CD14-positive monocyte (primary cell): ENCODE results near the gene SPDL1. TPM values are rescaled to one million over a fixed set of nuclear protein-coding genes. Genes with fewer than 3 reads are reported as not detected.

ENCODE experiments used
- DNase-seq, 3 donors: peaks; one replicate each; pipeline ENCODE4 v3.0.0-alpha.2; 2011 to 2022
- H2AFZ ChIP-seq: 2 replicates; pipeline ENCODE4 v1.6.0; 2012; ENCODE audit warnings: mild to moderate bottlenecking, low read depth, low read length, inconsistent platforms; ENCODE audit not compliant: insufficient read depth, poor library complexity, severe bottlenecking
- H3K27ac ChIP-seq, 2 donors: 1 replicate in 1 of 2; 2 replicates in 1 of 2; pipeline ENCODE4 v1.5.1; 2012 to 2013; ENCODE audit warnings: low read length in 2 of 2, control low read depth in 1 of 2, inconsistent platforms in 1 of 2, low read depth in 1 of 2, mild to moderate bottlenecking in 1 of 2
- H3K27me3 ChIP-seq, 2 donors: one replicate each; pipeline versions ENCODE4 v1.6.0 to v1.6.1; 2011 to 2013; ENCODE audit warnings: low read length in 2 of 2; ENCODE audit not compliant: control insufficient read depth in 2 of 2, insufficient read depth in 2 of 2
- H3K36me3 ChIP-seq, 2 donors: replicated peaks in 1 of 2; 1 replicate in 1 of 2; 2 replicates in 1 of 2; pipeline versions ENCODE4 v1.5.1 to v1.6.1; 2012 to 2013; ENCODE audit warnings: low read length in 2 of 2, control low read depth in 1 of 2, inconsistent platforms in 1 of 2, mild to moderate bottlenecking in 1 of 2; ENCODE audit not compliant: insufficient read depth in 2 of 2, control insufficient read depth in 1 of 2
- H3K4me1 ChIP-seq, 2 donors: 1 replicate in 1 of 2; 2 replicates in 1 of 2; pipeline versions ENCODE4 v1.5.1 to v1.6.1; 2012 to 2013; ENCODE audit warnings: low read length in 2 of 2, control low read depth in 1 of 2, inconsistent platforms in 1 of 2, mild to moderate bottlenecking in 1 of 2, moderate library complexity in 1 of 2; ENCODE audit not compliant: insufficient read depth in 2 of 2, control insufficient read depth in 1 of 2
- H3K4me2 ChIP-seq: replicated peaks from 2 replicates; pipeline ENCODE3; 2012; ENCODE audit warnings: low read length, moderate library complexity, mild to moderate bottlenecking; ENCODE audit not compliant: poor library complexity, severe bottlenecking; ENCODE audit errors: extremely low read depth
- H3K4me3 ChIP-seq, 3 experiments: fragments of 200-600 bp in 1 of 3; sonication (generic) in 1 of 3; replicated peaks in 1 of 3; 1 replicate in 2 of 3; 2 replicates in 1 of 3; pipeline ENCODE4 v1.5.1; 2011 to 2013; ENCODE audit warnings: low read length in 3 of 3, mild to moderate bottlenecking in 3 of 3, control low read depth in 2 of 3, low read depth in 2 of 3, inconsistent platforms in 1 of 3, moderate library complexity in 1 of 3
- H3K79me2 ChIP-seq: 2 replicates; pipeline ENCODE4 v1.6.0; 2012; ENCODE audit warnings: mild to moderate bottlenecking, control low read depth, inconsistent platforms, low read length, moderate library complexity; ENCODE audit not compliant: insufficient read depth
- H3K9ac ChIP-seq: 2 replicates; pipeline ENCODE4 v1.6.0; 2017; ENCODE audit warnings: low read length, mild to moderate bottlenecking; ENCODE audit not compliant: insufficient read depth, poor library complexity, severe bottlenecking
- H3K9me3 ChIP-seq, 2 donors: replicated peaks in 1 of 2; 1 replicate in 1 of 2; 2 replicates in 1 of 2; pipeline versions ENCODE4 v1.5.1 to v1.6.1; 2012 to 2013; ENCODE audit warnings: low read length in 2 of 2, control low read depth in 1 of 2; ENCODE audit not compliant: control insufficient read depth in 1 of 2, insufficient read depth in 1 of 2
- H4K20me1 ChIP-seq: 2 replicates; pipeline ENCODE4 v1.6.0; 2012; ENCODE audit warnings: mild to moderate bottlenecking, low read length, control low read depth, moderate library complexity; ENCODE audit not compliant: insufficient read depth
- H3K27ac Mint-ChIP-seq, 7 donors: one replicate each; pipeline ENCODE4 v1.8.0; 2020; ENCODE audit warnings: mild to moderate bottlenecking in 7 of 7, mixed read lengths in 7 of 7, moderate library complexity in 6 of 7, inconsistent platforms in 2 of 7
- H3K27me3 Mint-ChIP-seq, 3 donors: one replicate each; pipeline ENCODE4 v1.8.0; 2021 to 2022; ENCODE audit warnings: low read depth in 3 of 3, mild to moderate bottlenecking in 3 of 3, mixed read lengths in 3 of 3, moderate library complexity in 3 of 3, inconsistent platforms in 1 of 3
- H3K36me3 Mint-ChIP-seq, 2 donors: one replicate each; pipeline ENCODE4 v1.8.0; 2020; ENCODE audit warnings: mixed read lengths in 2 of 2, inconsistent platforms in 1 of 2, mild to moderate bottlenecking in 1 of 2
- H3K4me1 Mint-ChIP-seq: one replicate; pipeline ENCODE4 v1.8.0; 2020; ENCODE audit warnings: mild to moderate bottlenecking, mixed read lengths
- H3K4me3 Mint-ChIP-seq, 2 donors: one replicate each; pipeline ENCODE4 v1.8.0; 2020; ENCODE audit warnings: mild to moderate bottlenecking in 2 of 2, mixed read lengths in 2 of 2, moderate library complexity in 1 of 2
- H3K9me3 Mint-ChIP-seq, 7 donors: one replicate each; pipeline ENCODE4 v1.8.0; 2020 to 2022; ENCODE audit warnings: mixed read lengths in 7 of 7, mild to moderate bottlenecking in 6 of 7, moderate library complexity in 6 of 7, inconsistent platforms in 2 of 7
- CTCF ChIP-seq: fragments of 200-600 bp; IDR thresholded peaks from one replicate; pipeline ENCODE4 v1.8.0; 2022; ENCODE audit warnings: antibody characterized with exemption, mild to moderate bottlenecking
- WGBS: methylation state at CpG from one replicate; pipeline ENCODE4 v1.1.5; 2013; ENCODE audit warnings: missing lambda C conversion rate; ENCODE audit not compliant: insufficient coverage; 5-methylcytosine and 5-hydroxymethylcytosine counted together
- intact Hi-C, 2 donors: fragments of 100-400 bp; cut with micrococcal nuclease; formaldehyde crosslinking; loops; one replicate each; pipeline versions ENCODE4 v1.15.0 to v1.15.1; 2023
- polyA plus RNA-seq, 3 donors: library from polyadenylated mRNA; depleted of rRNA in 1 of 3; unstranded in 2 of 3; stranded (reverse) in 1 of 3; fragments of 300-500 nt in 2 of 3; fragments of >200 nt in 1 of 3; fragmentation: Illumina TruSeq in 2 of 3; gene quantifications; 1 replicate in 2 of 3; 2 replicates in 1 of 3; pipeline ENCODE4 v1.2.3, GENCODE V29; 2012 to 2021

The SPDL1 gene
- polyA plus RNA-seq, 3 donors: 1.4 to 1.6 (median 1.6) TPM

- H3K4me2 ChIP-seq: no peak overlapping the region
- intact Hi-C loops: no loop called here
- no peak for TF ChIP-seq CTCF
- Mint-ChIP-seq H3K9me3 (peaks cover 0 to 16% (median 8%) of the 10 kb centered on the region in 7 donors), H3K4me1 (no peaks in the 10 kb centered on the region), H3K36me3 (peaks cover 18 to 24% of the 10 kb centered on the region in 2 donors), H3K27me3 (peaks cover 2 to 5% (median 4%) of the 10 kb centered on the region in 3 donors), H3K27ac (no peak overlapping the region), H3K4me3 (no peak overlapping the region)
- H3K27ac ChIP-seq: no peak overlapping the region
- H3K79me2 ChIP-seq: no peaks in the 10 kb centered on the region
- no peaks in the 10 kb centered on the region for H3K27me3 ChIP-seq
- WGBS: no CpG with 5 or more reads among the region's 2 CpGs
- no peak overlapping the region for H2AFZ ChIP-seq
- H3K36me3 ChIP-seq: peaks cover 10 to 20% of the 10 kb centered on the region in 2 donors
- no peak overlapping the region for H3K9ac ChIP-seq
- no peaks in the 10 kb centered on the region for H3K4me1 ChIP-seq
- no peak for DNase-seq
- no peaks in the 10 kb centered on the region for H4K20me1 ChIP-seq
- H3K9me3 ChIP-seq: no peaks in the 10 kb centered on the region
- H3K4me3 ChIP-seq: no peak overlapping the region
These were observed 24.3 kb downstream of the SPDL1 start for GRCh38 chr5:169607882-169608281.

GRCh38 chr5:169609716-169610115, 26.1 kb downstream of the SPDL1 start:
- H3K27me3 ChIP-seq: no peaks in the 10 kb centered on the region
- H3K4me2 ChIP-seq: no peak overlapping the region
- H3K36me3 Mint-ChIP-seq: peaks cover 6 to 10% of the 10 kb centered on the region in 2 donors
- no peaks in the 10 kb centered on the region for H3K4me1 Mint-ChIP-seq
- no peaks in the 10 kb centered on the region for H3K4me1 ChIP-seq
- intact Hi-C loops: no loop called here
- no peaks in the 10 kb centered on the region for H3K79me2 ChIP-seq
- no peak overlapping the region for H3K27ac ChIP-seq
- no peak overlapping the region for H3K27ac Mint-ChIP-seq
- H3K27me3 Mint-ChIP-seq: peaks cover 4 to 6% (median 5%) of the 10 kb centered on the region in 3 donors
- no peak overlapping the region for H3K9ac ChIP-seq
- no peak for TF ChIP-seq CTCF
- peaks cover under 1 to 6% of the 10 kb centered on the region in 2 donors for H3K36me3 ChIP-seq
- WGBS: 90% methylated on average over 1 of the region's 3 CpGs
- DNase-seq: no peak
- H3K4me3 ChIP-seq: no peak overlapping the region
- H3K4me3 Mint-ChIP-seq: no peak overlapping the region
- H4K20me1 ChIP-seq: no peaks in the 10 kb centered on the region
- no peaks in the 10 kb centered on the region for H3K9me3 ChIP-seq
- H3K9me3 Mint-ChIP-seq: peaks cover 0 to 17% (median 8%) of the 10 kb centered on the region in 7 donors
- H2AFZ ChIP-seq: no peak overlapping the region
